ENCODE results near the gene LRRC7. TPM values are rescaled to one million over a fixed set of nuclear protein-coding genes. Genes with fewer than 3 reads are reported as not detected.

LRRC7 gene
- total and polyA plus RNA-seq, 3 experiments from 2014 or later = not detected

DNA sequence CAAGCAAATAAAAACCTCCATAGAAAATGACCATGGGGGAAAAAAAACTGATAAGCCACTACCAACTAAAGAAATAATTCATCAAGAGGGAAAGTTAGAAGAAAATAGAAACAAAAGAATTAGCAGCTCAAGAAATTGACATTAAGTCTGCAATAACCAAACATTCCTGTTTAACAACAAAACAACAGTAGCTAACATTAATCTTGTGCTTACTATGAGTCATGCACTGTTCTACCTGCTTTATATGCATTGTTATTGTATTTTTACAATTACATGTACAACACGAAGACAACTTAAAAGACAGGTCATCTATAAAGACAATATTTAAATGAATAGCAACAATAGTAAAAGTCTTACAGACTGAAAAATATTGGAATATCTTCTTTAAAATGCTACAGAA is 34.4 kb upstream of the LRRC7 start:
- H3K36me3 Mint-ChIP-seq = no peaks in the 10 kb centered on the region

DNA sequence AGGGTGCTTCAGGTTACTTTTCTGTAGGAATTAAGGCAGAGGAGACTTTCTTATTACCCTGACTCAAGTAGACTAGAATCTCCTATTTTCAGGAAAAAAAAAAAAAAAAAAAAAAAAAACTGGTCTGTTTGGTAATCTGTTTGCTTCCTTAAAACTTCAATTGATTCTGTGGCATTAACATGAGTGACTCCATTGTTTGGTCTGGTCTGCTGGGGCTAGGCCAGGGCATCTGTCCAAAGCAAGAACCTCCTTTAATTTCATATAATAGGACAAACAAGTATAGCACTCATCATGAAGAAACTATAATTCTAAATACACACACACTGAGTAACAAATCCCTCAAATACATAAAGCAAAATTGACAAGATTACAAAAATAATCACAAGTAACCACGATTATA is 32.9 kb upstream of the LRRC7 start:
- ChIA-PET CTCF (no interaction called here), POLR2A (no interaction called here)
- no peak for DNase-seq
- Mint-ChIP-seq H3K27ac (no peak overlapping the region), H3K27me3 (no peaks in the 10 kb centered on the region), H3K9me3 (peaks cover 5 to 31% (median 16%) of the 10 kb centered on the region in 5 donors), H3K4me1 (no peaks in the 10 kb centered on the region), H3K36me3 (no peaks in the 10 kb centered on the region), H3K4me3 (no peak overlapping the region)
- Histone ChIP-seq H3K27me3 (ENCODE audit: insufficient read depth, low read length, poor library complexity, severe bottlenecking) (no peaks in the 10 kb centered on the region), H3K4me3 (ENCODE audit: low read length) (no peak overlapping the region), H3K9me3 (ENCODE audit: low read length) (no peaks in the 10 kb centered on the region), H3K27ac (ENCODE audit: low read depth, low read length) (no peak overlapping the region), H3K36me3 (ENCODE audit: insufficient read depth, low read length) (no peaks in the 10 kb centered on the region), H3K4me1 (ENCODE audit: insufficient read depth, low read length) (no peaks in the 10 kb centered on the region)

More for the DNA sequence above, 34.4 kb upstream of the LRRC7 start:
- Histone ChIP-seq H3K4me3 (ENCODE audit: low read length) (no peak overlapping the region), H3K9me3 (ENCODE audit: low read length) (no peaks in the 10 kb centered on the region), H3K27me3 (ENCODE audit: insufficient read depth, low read length, poor library complexity, severe bottlenecking) (no peaks in the 10 kb centered on the region), H3K27ac (ENCODE audit: low read depth, low read length) (no peak overlapping the region), H3K4me1 (ENCODE audit: insufficient read depth, low read length) (no peaks in the 10 kb centered on the region), H3K36me3 (ENCODE audit: insufficient read depth, low read length) (no peaks in the 10 kb centered on the region)
- CTCF ChIA-PET = no interaction called here
- POLR2A ChIA-PET = no interaction called here
- H3K9me3 Mint-ChIP-seq = peaks cover 2 to 19% (median 10%) of the 10 kb centered on the region in 5 donors
- H3K27ac Mint-ChIP-seq = no peak overlapping the region
- no peak for DNase-seq
- H3K27me3 Mint-ChIP-seq = no peaks in the 10 kb centered on the region
- no peaks in the 10 kb centered on the region for H3K4me1 Mint-ChIP-seq
- no peak overlapping the region for H3K4me3 Mint-ChIP-seq

DNA sequence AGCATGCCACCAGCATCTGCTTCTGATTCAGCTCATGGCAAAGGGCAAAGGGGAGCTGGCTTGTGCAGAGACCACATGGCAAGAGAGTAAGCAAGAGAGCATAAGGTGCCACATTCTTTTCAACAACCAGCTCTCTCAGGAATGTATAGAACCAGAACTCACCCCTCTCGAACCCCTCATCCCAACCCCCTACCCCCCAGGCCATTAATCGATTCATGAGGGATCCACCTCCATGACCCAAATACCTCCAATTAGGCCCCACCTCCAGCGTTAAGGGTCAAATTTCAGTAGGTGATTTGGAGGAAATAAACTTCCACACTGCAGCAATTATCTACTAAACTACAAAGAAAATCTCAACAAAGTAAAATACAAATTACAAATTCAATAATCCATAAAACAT is 32.2 kb upstream of the LRRC7 start:
- no peaks in the 10 kb centered on the region for H3K27me3 Mint-ChIP-seq
- POLR2A ChIA-PET = no interaction called here

DNA sequence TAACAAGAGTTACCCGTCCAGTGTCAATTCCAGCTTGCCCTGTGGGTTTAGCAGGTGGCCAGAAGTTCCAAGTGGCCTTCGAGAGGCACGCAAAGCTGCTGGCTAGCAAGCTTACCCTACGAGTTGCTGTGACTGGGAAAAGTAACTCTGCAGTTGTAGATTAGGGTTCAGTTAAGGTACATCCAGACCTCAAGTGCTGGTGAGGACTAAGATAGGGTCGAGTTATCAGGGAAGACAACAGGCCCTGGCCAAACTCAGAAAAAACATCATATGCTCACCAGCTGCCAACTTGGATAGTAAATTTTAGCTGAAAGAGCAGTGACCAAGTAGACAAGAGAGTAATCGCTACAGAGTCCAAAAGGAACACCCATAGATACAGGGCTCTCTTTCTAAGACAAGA is 27.7 kb upstream of the LRRC7 start:
- Mint-ChIP-seq H3K4me3 (no peak overlapping the region), H3K36me3 (no peaks in the 10 kb centered on the region), H3K4me1 (no peaks in the 10 kb centered on the region), H3K27me3 (no peaks in the 10 kb centered on the region), H3K9me3 (peaks cover 5 to 24% (median 19%) of the 10 kb centered on the region in 5 donors), H3K27ac (no peak overlapping the region)
- ChIA-PET POLR2A (no interaction called here), CTCF (no interaction called here)
- Histone ChIP-seq H3K4me3 (ENCODE audit: low read length) (no peak overlapping the region), H3K27ac (ENCODE audit: low read depth, low read length) (no peak overlapping the region), H3K27me3 (ENCODE audit: insufficient read depth, low read length, poor library complexity, severe bottlenecking) (no peaks in the 10 kb centered on the region), H3K36me3 (ENCODE audit: insufficient read depth, low read length) (no peaks in the 10 kb centered on the region), H3K9me3 (ENCODE audit: low read length) (no peaks in the 10 kb centered on the region), H3K4me1 (ENCODE audit: insufficient read depth, low read length) (no peaks in the 10 kb centered on the region)
- DNase-seq = no peak

More for the DNA sequence above, 32.2 kb upstream of the LRRC7 start:
- H3K27me3 ChIP-seq (ENCODE audit: insufficient read depth, low read length, poor library complexity, severe bottlenecking) = no peaks in the 10 kb centered on the region
- no peaks in the 10 kb centered on the region for H3K9me3 ChIP-seq (ENCODE audit: low read length)
- H3K4me1 ChIP-seq (ENCODE audit: insufficient read depth, low read length) = no peaks in the 10 kb centered on the region
- no peaks in the 10 kb centered on the region for H3K36me3 ChIP-seq (ENCODE audit: insufficient read depth, low read length)
- no peak for DNase-seq
- H3K27ac Mint-ChIP-seq = no peak overlapping the region
- no peaks in the 10 kb centered on the region for H3K4me1 Mint-ChIP-seq
- CTCF ChIA-PET = no interaction called here
- no peak overlapping the region for H3K4me3 Mint-ChIP-seq
- H3K27ac ChIP-seq (ENCODE audit: low read depth, low read length) = no peak overlapping the region
- no peak overlapping the region for H3K4me3 ChIP-seq (ENCODE audit: low read length)
- peaks cover 5 to 31% (median 18%) of the 10 kb centered on the region in 5 donors for H3K9me3 Mint-ChIP-seq
- H3K36me3 Mint-ChIP-seq = no peaks in the 10 kb centered on the region

DNA sequence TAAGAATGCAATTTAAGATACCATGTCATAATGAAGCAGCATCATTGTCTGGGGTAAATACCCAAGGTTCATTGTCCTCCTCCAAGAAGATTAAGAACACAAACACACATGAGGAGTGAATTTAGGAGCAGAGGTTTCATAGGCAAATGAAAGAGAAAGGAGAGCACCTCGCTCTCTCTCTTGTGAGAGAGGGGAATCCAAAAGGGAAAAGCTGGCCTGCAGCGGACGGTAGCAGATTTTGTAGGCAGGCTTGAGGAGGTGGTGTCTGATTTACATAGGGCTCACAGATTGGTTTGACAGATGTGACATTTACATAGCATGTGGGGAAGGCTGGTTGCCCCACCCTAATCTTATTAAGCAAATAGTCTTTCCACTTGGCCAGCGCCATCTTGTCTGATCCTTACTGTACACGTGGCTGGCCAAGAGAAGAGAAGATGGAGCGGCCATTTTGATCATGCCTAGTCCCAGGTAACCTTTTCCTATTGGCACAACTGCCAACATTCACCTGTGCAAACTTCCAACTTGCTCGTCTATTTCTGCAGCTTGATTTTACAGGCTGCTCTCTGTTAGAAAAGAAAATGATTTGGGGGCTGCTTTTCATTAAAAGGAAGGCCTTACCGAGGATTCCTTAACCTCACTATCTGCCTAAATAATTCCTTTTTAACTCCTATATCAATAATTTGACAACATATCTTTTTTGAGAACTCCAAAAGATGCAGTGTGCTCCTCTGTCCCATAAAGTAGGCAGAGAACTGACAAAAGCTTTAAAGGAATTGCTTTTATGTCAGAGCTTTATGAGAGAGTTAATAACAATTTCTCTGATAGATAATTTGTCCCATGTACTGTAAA is 16.0 kb upstream of the LRRC7 start:
- no peaks in the 10 kb centered on the region for H3K4me1 ChIP-seq (ENCODE audit: insufficient read depth, low read length)
- Mint-ChIP-seq H3K9me3 (peaks cover 0 to 22% (median 5%) of the 10 kb centered on the region in 5 donors), H3K36me3 (no peaks in the 10 kb centered on the region), H3K4me1 (no peaks in the 10 kb centered on the region), H3K27me3 (no peaks in the 10 kb centered on the region), H3K4me3 (no peak overlapping the region), H3K27ac (no peak overlapping the region)
- H3K27me3 ChIP-seq (ENCODE audit: insufficient read depth, low read length, poor library complexity, severe bottlenecking) = no peaks in the 10 kb centered on the region
- H3K36me3 ChIP-seq (ENCODE audit: insufficient read depth, low read length) = no peaks in the 10 kb centered on the region
- no peak overlapping the region for H3K4me3 ChIP-seq (ENCODE audit: low read length)
- ChIA-PET CTCF (no interaction called here), POLR2A (no interaction called here)
- no peak overlapping the region for H3K27ac ChIP-seq (ENCODE audit: low read depth, low read length)
- no peak for DNase-seq
- H3K9me3 ChIP-seq (ENCODE audit: low read length) = no peaks in the 10 kb centered on the region

DNA sequence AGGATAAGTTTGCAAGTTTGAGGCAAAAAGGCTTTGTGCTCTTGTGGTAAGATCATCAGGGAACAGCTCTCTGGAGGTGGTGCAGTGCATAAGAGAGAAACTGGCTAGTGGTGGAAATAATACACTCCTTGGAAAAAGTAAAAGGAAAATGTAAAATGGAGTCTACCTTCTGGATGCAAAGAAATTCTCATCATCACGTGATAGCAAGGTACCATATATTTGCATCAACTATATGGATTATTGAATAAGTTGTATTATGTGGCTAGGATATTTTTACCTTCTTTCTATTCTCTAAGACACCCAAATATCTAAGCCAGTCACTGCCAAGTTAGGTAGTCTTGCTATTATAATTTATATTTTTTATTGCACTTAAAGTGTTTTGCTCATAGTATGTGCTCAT is 14.0 kb upstream of the LRRC7 start:
- Histone ChIP-seq H3K4me3 (ENCODE audit: low read length) (no peak overlapping the region), H3K27ac (ENCODE audit: low read depth, low read length) (no peak overlapping the region), H3K4me1 (ENCODE audit: insufficient read depth, low read length) (no peaks in the 10 kb centered on the region), H3K36me3 (ENCODE audit: insufficient read depth, low read length) (no peaks in the 10 kb centered on the region), H3K9me3 (ENCODE audit: low read length) (no peaks in the 10 kb centered on the region), H3K27me3 (ENCODE audit: insufficient read depth, low read length, poor library complexity, severe bottlenecking) (no peaks in the 10 kb centered on the region)
- CTCF ChIA-PET = no interaction called here
- H3K4me1 Mint-ChIP-seq = no peaks in the 10 kb centered on the region
- H3K4me3 Mint-ChIP-seq = no peak overlapping the region
- no peak overlapping the region for H3K27ac Mint-ChIP-seq
- H3K9me3 Mint-ChIP-seq = peaks cover 6 to 17% (median 9%) of the 10 kb centered on the region in 5 donors
- DNase-seq = no peak
- no peaks in the 10 kb centered on the region for H3K36me3 Mint-ChIP-seq
- no peaks in the 10 kb centered on the region for H3K27me3 Mint-ChIP-seq
- POLR2A ChIA-PET = no interaction called here

DNA sequence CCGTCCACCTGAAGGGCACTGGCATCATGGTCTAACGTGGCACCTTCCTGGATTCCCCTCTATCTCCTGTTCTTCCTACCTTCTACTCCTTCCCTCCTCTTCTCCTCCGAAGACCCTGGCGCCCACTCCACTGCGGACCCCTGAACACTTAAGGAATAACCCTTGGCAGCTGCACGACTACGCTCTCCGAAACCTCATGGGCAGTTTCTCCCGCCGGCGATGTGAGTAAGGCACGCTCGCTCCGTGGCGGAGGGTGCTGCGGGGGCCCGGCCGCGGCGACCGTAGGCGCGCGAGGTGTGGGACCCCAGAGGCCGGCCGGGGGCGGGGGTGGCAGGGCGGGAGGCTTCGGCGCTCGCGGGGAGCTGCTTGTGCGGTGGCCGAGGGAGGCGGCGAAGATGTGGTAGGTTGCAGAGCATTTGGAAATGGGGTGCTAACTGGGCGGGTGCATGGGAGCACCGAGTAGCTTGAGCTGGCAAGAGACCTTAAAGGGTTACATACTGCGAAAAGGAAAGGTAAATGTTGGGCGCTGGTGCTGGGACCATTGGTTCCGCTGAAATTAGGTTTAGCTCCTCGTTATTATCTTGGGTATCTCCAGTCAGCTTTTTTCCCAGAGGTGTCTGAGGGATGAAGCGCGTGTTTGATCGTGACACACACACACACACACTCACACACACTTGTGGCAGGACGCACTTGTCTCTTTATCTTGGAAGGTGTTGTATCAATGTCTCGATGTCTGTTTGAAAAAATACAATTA is 876 bp downstream of the LRRC7 start:
- DNase-seq = no peak
- Mint-ChIP-seq H3K36me3 (peaks cover 0 to 3% (median 0%) of the 10 kb centered on the region in 3 donors), H3K27ac (no peak overlapping the region), H3K4me3 (peak overlapping the region in 1 of 7 donors; percentile 42), H3K27me3 (peaks cover 21 to 25% of the 10 kb centered on the region in 2 donors), H3K4me1 (no peaks in the 10 kb centered on the region), H3K9me3 (peaks cover 7 to 32% (median 15%) of the 10 kb centered on the region in 5 donors)
- H3K27me3 ChIP-seq (ENCODE audit: insufficient read depth, low read length, poor library complexity, severe bottlenecking) = no peaks in the 10 kb centered on the region
- no peak overlapping the region for H3K4me3 ChIP-seq (ENCODE audit: low read length)
- H3K36me3 ChIP-seq (ENCODE audit: insufficient read depth, low read length) = no peaks in the 10 kb centered on the region
- no peak overlapping the region for H3K27ac ChIP-seq (ENCODE audit: low read depth, low read length)
- H3K4me1 ChIP-seq (ENCODE audit: insufficient read depth, low read length) = no peaks in the 10 kb centered on the region
- H3K9me3 ChIP-seq (ENCODE audit: low read length) = no peaks in the 10 kb centered on the region
- ChIA-PET POLR2A (no interaction called here), CTCF (no interaction called here)

DNA sequence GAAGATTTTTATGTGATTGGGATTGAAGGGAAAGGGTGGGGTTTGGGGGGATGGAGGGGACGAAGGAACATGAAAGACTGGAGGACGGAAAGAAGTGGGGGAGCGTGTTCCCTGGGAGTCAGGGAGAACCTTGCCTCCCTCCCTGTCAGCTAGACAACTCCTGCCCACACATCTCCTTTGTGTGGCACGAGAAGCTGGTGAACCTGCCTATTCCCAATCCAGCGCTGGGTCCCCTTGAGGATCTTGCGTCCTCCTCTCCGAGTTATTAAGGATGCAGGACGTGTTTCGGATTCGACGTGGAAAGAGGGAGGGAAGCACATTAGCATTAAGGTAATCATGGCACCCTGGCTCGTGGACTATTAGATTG is 1.4 kb downstream of the LRRC7 start:
- Mint-ChIP-seq H3K27me3 (peaks cover 21 to 25% of the 10 kb centered on the region in 2 donors), H3K4me1 (no peaks in the 10 kb centered on the region), H3K27ac (no peak overlapping the region), H3K9me3 (peaks cover 12 to 34% (median 15%) of the 10 kb centered on the region in 5 donors), H3K4me3 (peak overlapping the region in 1 of 7 donors; percentile 42), H3K36me3 (peaks cover 0 to 3% (median 0%) of the 10 kb centered on the region in 3 donors)
- ChIA-PET CTCF (no interaction called here), POLR2A (no interaction called here)
- no peak overlapping the region for H3K27ac ChIP-seq (ENCODE audit: low read depth, low read length)
- DNase-seq = no peak
- H3K4me3 ChIP-seq (ENCODE audit: low read length) = no peak overlapping the region
- no peaks in the 10 kb centered on the region for H3K27me3 ChIP-seq (ENCODE audit: insufficient read depth, low read length, poor library complexity, severe bottlenecking)
- H3K9me3 ChIP-seq (ENCODE audit: low read length) = no peaks in the 10 kb centered on the region
- no peaks in the 10 kb centered on the region for H3K36me3 ChIP-seq (ENCODE audit: insufficient read depth, low read length)
- H3K4me1 ChIP-seq (ENCODE audit: insufficient read depth, low read length) = no peaks in the 10 kb centered on the region

Data from CD8-positive, alpha-beta memory T cell (primary cell).